ENCODE data around the gene APOBEC3B.

DNA sequence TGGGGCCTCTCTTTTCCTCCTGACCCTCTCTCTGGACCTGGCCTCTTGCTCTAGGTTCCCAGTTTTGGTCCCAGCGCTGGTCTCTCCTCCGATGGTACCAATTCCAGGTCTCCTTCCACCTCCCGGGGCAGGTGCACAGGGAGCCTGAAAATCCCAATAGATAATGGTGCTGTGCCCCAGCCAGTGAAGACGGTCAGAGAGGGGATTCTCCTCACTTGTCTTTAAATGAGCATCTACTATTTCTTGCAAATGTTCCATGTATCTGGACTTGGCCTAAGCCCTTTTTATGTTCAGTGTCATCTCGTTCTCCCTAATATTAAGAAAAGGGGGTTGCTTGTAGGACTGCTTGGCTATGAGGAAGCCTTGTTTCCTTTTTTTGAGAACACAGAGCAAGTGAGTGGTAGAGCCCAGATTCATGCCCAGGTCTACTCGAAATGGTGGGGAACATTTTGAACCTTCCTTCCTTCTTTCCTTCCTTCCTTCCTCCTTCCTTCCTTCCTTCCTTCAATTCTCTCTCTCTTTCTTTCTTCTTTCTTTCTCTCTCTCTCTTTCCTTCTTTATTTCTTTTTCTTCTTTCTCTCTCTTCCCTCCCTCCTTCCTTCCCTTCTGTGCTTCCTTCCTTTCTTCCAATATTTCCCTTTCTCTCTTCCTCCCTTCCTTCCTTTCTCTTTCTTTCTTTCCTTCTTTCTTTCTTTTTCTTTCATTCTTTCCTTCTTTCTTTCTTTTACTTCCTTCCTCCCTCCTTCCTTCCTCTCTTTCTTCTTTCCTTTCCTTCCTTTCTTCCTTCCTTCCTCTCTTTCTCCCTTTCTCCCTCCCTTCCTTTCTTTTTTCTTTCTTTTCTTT, 24.1 kb upstream of the APOBEC3B start:
- TF ChIP-seq NFIC (IDR thresholded peaks at IDR 0.05) (no peak), YY1 (IDR thresholded peaks at IDR 0.05; ENCODE audit: low read depth) (no peak), EP300 (IDR thresholded peaks at IDR 0.05; ENCODE audit: borderline replicate concordance) (no peak), FOXM1 (IDR thresholded peaks at IDR 0.05; ENCODE audit: borderline replicate concordance, low read depth) (no peak), REST (IDR thresholded peaks at IDR 0.05; ENCODE audit: low read depth) (no peak), RAD21 (IDR thresholded peaks at IDR 0.05; ENCODE audit: low read depth) (no peak), MAX (IDR thresholded peaks at IDR 0.05) (no peak), ZBTB7A (IDR thresholded peaks at IDR 0.05; ENCODE audit: low read depth) (no peak)
- TF ChIP-seq, protein P1, sequence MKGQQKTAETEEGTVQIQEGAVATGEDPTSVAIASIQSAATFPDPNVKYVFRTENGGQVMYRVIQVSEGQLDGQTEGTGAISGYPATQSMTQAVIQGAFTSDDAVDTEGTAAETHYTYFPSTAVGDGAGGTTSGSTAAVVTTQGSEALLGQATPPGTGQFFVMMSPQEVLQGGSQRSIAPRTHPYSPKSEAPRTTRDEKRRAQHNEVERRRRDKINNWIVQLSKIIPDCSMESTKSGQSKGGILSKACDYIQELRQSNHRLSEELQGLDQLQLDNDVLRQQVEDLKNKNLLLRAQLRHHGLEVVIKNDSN (IDR thresholded peaks at IDR 0.05), result no peak

Measured in Ishikawa (cell line).